ENCODE results near the gene OR51B2. TPM values are rescaled to one million over a fixed set of nuclear protein-coding genes. Genes with fewer than 3 reads are reported as not detected.

The OR51B2 gene
- total RNA-seq, 1 experiment from 2014 or later = not detected

GRCh38 chr11:5276697-5277096 lies 47.4 kb downstream of the OR51B2 start:
- H3K79me1 ChIP-seq (ENCODE audit: insufficient read depth, low read depth, low read length, poor library complexity, severe bottlenecking) = no peaks in the 10 kb centered on the region
- H3K79me2 ChIP-seq (ENCODE audit: insufficient read depth, low read length) = no peaks in the 10 kb centered on the region
- no peaks in the 10 kb centered on the region for H3K9me3 Mint-ChIP-seq
- H3K56ac ChIP-seq (ENCODE audit: insufficient read length, low read depth, low read length) = no peak overlapping the region
- H2BK120ac ChIP-seq (ENCODE audit: low read depth, low read length, poor library complexity, severe bottlenecking) = no peak overlapping the region
- no peak overlapping the region for H3T11ph ChIP-seq (ENCODE audit: low read length)
- DNase-seq = no peak
- no peak overlapping the region for H2BK5ac ChIP-seq (ENCODE audit: insufficient read length, low read length)
- no peak overlapping the region for H3K23ac ChIP-seq (ENCODE audit: insufficient read length, low read depth, low read length)
- peaks cover 10 to 13% of the 10 kb centered on the region in 2 experiments for H3K4me1 Mint-ChIP-seq
- H3K27ac ChIP-seq (ENCODE audit: insufficient read length, low read depth, low read length) = no peak overlapping the region
- no peak overlapping the region for H3K4ac ChIP-seq (ENCODE audit: low read depth, low read length)
- H3K4me2 ChIP-seq (ENCODE audit: insufficient read depth, insufficient read length, low read length) = no peak overlapping the region
- H4K8ac ChIP-seq (replicated peaks; ENCODE audit: insufficient read length, low read depth, low read length) = no peak overlapping the region
- no peaks in the 10 kb centered on the region for H3K27me3 Mint-ChIP-seq (ENCODE audit: low read depth)
- H4K20me1 ChIP-seq (ENCODE audit: control insufficient read depth, insufficient read depth, insufficient read length) = no peaks in the 10 kb centered on the region
- H3K27ac Mint-ChIP-seq = no peak overlapping the region
- H2BK12ac ChIP-seq (ENCODE audit: insufficient read length, low read depth, low read length) = no peak overlapping the region
- H3K4me1 ChIP-seq (ENCODE audit: insufficient read depth, low read length) = no peaks in the 10 kb centered on the region
- H3K23me2 ChIP-seq (ENCODE audit: insufficient read length, low read depth, low read length, poor library complexity, severe bottlenecking) = no peaks in the 10 kb centered on the region
- TF ChIP-seq CTCF (conservative IDR thresholded peaks at IDR 0.05) = no peak
- no peaks in the 10 kb centered on the region for H3K27me3 ChIP-seq (ENCODE audit: insufficient read depth, low read length)
- H2AFZ ChIP-seq (ENCODE audit: low read length) = no peak overlapping the region
- no peak overlapping the region for H2BK15ac ChIP-seq (ENCODE audit: low read depth, low read length)
- no peak overlapping the region for H3K9ac ChIP-seq (ENCODE audit: extremely low read depth, insufficient read length, low read length)
- H4K91ac ChIP-seq (ENCODE audit: insufficient read length, low read depth, low read length) = no peak overlapping the region
- no peak overlapping the region for H3K18ac ChIP-seq (ENCODE audit: insufficient read length, low read depth, low read length)
- no CpG with 5 or more reads among the region's 2 CpGs for WGBS (ENCODE audit: extremely low coverage, insufficient read length, low lambda C conversion rate)
- H3K36me3 Mint-ChIP-seq (ENCODE audit: insufficient read depth in 1 of 3, low read depth in 3 of 3) = no peaks in the 10 kb centered on the region
- no peaks in the 10 kb centered on the region for H3K9me3 ChIP-seq (ENCODE audit: control insufficient read depth, low read depth, low read length)
- H2BK20ac ChIP-seq (ENCODE audit: low read depth, low read length, poor library complexity, severe bottlenecking) = no peak overlapping the region
- H2AK5ac ChIP-seq (ENCODE audit: insufficient read length, low read length) = no peak overlapping the region
- no peak overlapping the region for H3K4me3 Mint-ChIP-seq
- H4K5ac ChIP-seq (ENCODE audit: insufficient read length, low read depth, low read length) = no peak overlapping the region
- H3K14ac ChIP-seq (ENCODE audit: insufficient read depth, low read length) = no peak overlapping the region
